GM12878 (cell line): ENCODE measurements around the gene C7orf33. TPM values are rescaled to one million over a fixed set of nuclear protein-coding genes. Genes with fewer than 3 reads are reported as not detected.

Source experiments
- ATAC-seq: fragments of 200-7000 bp; cut with Tn5 transposase; 3 replicates; pipeline ENCODE4 v1.9.1; 2020; ENCODE audit warnings: mild to moderate bottlenecking, moderate library complexity
- BruUV-seq: library from RNA; stranded (reverse); fragments of 400-500 nt; replicated peaks from 2 replicates; lab custom pipeline; 2021; lab: Mats Ljungman, UMichigan
- CTCF ChIA-PET: fragments of 300-600 bp; sonication (Branson Sonifier 250); formaldehyde crosslinking; extraction: SDS; loops from one replicate; lab custom pipeline; 2021; ENCODE audit warnings: inconsistent platforms; lab: Yijun Ruan, JAX
- POLR2A ChIA-PET: fragments of 350-600 bp; formaldehyde crosslinking; extraction: SDS; loops from one replicate; lab custom pipeline; 2021; ENCODE audit warnings: inconsistent platforms; lab: Charles Lee
- RAD21 ChIA-PET: fragments of 300-600 bp; sonication (Branson Sonifier 250); formaldehyde crosslinking; loops from one replicate; lab custom pipeline; 2023; ENCODE audit warnings: antibody characterized with exemption; ENCODE audit not compliant: unreplicated experiment; lab: Charles Lee
- SMC1A ChIA-PET: fragments of 300-600 bp; sonication (Branson Sonifier 250); formaldehyde crosslinking; loops from one replicate; lab custom pipeline; 2023; ENCODE audit not compliant: unreplicated experiment, uncharacterized antibody; lab: Charles Lee
- DNase-seq: peaks from one replicate; pipeline ENCODE4 v3.0.0-alpha.2; 2011; ENCODE audit warnings: low read depth, low spot score
- FAIRE-seq: peaks from 3 replicates; lab custom pipeline; 2011; peaks lifted over from hg19 to GRCh38; lab: Jason Lieb, UNC
- H2AFZ ChIP-seq: 2 replicates; pipeline ENCODE4 v1.6.0; 2011; ENCODE audit warnings: low read depth, low read length, control low read depth; ENCODE audit not compliant: control insufficient read depth
- H3K27ac ChIP-seq: 2 replicates; pipeline ENCODE4 v1.5.1; 2011; ENCODE audit warnings: control low read depth; ENCODE audit not compliant: control insufficient read depth, insufficient read depth
- H3K27me3 ChIP-seq, 2 experiments: replicated peaks in 1 of 2; 2 replicates each; pipeline versions ENCODE4 v1.6.0 to v1.6.1; 2011; ENCODE audit warnings: low read length in 1 of 2; ENCODE audit not compliant: control insufficient read depth in 2 of 2, insufficient read depth in 2 of 2
- H3K36me3 ChIP-seq, 2 experiments: 2 replicates each; pipeline ENCODE4 v1.5.1; 2011; ENCODE audit warnings: low read length in 1 of 2; ENCODE audit not compliant: control insufficient read depth in 2 of 2, insufficient read depth in 2 of 2
- H3K4me1 ChIP-seq: 2 replicates; pipeline ENCODE4 v1.6.1; 2011; ENCODE audit warnings: mild to moderate bottlenecking, low read length, moderate library complexity, mixed read lengths; ENCODE audit not compliant: control insufficient read depth, insufficient read depth
- H3K4me2 ChIP-seq: 2 replicates; pipeline ENCODE4 v1.6.0; 2011; ENCODE audit warnings: control low read depth; ENCODE audit not compliant: control insufficient read depth, insufficient read depth
- H3K4me3 ChIP-seq: fragments of 200-600 bp; sonication (generic); 2 replicates; pipeline ENCODE4 v1.5.1; 2016
- H3K79me2 ChIP-seq: 2 replicates; pipeline ENCODE4 v1.6.0; 2011; ENCODE audit warnings: low read length; ENCODE audit not compliant: control insufficient read depth, insufficient read depth
- H3K9ac ChIP-seq: 2 replicates; pipeline ENCODE4 v1.8.0; 2011; ENCODE audit warnings: low read length, control low read depth, mixed read lengths; ENCODE audit not compliant: control insufficient read depth, insufficient read depth
- H3K9me3 ChIP-seq: replicated peaks from 3 replicates; pipeline ENCODE4 v1.5.1; 2011; ENCODE audit warnings: mild to moderate bottlenecking, low read length; ENCODE audit not compliant: control insufficient read depth, insufficient read depth
- H4K20me1 ChIP-seq: 2 replicates; pipeline ENCODE4 v1.6.0; 2011; ENCODE audit not compliant: control insufficient read depth, insufficient read depth
- CBFB ChIP-seq: IDR thresholded peaks from 2 replicates; pipeline ENCODE4 v1.6.1; 2016; ENCODE audit warnings: antibody characterized with exemption, low read depth
- IRF4 ChIP-seq: IDR thresholded peaks from 2 replicates; pipeline ENCODE4 v1.6.1; 2011; ENCODE audit warnings: low read depth, low read length
- JUND ChIP-seq: IDR thresholded peaks from 2 replicates; pipeline ENCODE4 v1.6.1; 2012; ENCODE audit warnings: low read depth, mild to moderate bottlenecking, low read length, improper control_type of control experiment, moderate library complexity
- NR2F1 ChIP-seq: fragments of 450-650 bp; conservative IDR thresholded peaks from 2 replicates; pipeline ENCODE4 v1.6.1; 2017; ENCODE audit warnings: mild to moderate bottlenecking
- SIX5 ChIP-seq: IDR thresholded peaks from 2 replicates; pipeline ENCODE4 v1.6.1; 2011; ENCODE audit warnings: mild to moderate bottlenecking, low read depth, low read length, moderate library complexity; ENCODE audit not compliant: severe bottlenecking
- TBL1XR1 ChIP-seq: IDR thresholded peaks from 2 replicates; pipeline ENCODE4 v1.6.1; 2012; ENCODE audit warnings: low read depth, low read length, improper control_type of control experiment
- TCF3 ChIP-seq: IDR thresholded peaks from 2 replicates; pipeline ENCODE4 v1.6.1; 2012; ENCODE audit warnings: low read depth, mild to moderate bottlenecking, low read length, borderline replicate concordance; ENCODE audit not compliant: insufficient read depth
- ZSCAN29 ChIP-seq: fragments of 450-650 bp; IDR thresholded peaks from 2 replicates; pipeline ENCODE4 v1.6.1; 2017; ENCODE audit warnings: mild to moderate bottlenecking, moderate library complexity
- WGBS: methylation state at CpG from one replicate; pipeline ENCODE4 v1.1.6; 2016; ENCODE audit warnings: low lambda C conversion rate; ENCODE audit not compliant: insufficient replicate concordance, insufficient coverage; ENCODE audit errors: missing lambda C conversion rate; 5-methylcytosine and 5-hydroxymethylcytosine counted together
- in situ Hi-C: fragments of 300-500 bp; cut with MboI; formaldehyde crosslinking; loops from 9 replicates; pipeline ENCODE4 v1.14.3; 2018; ENCODE audit warnings: mixed read lengths
- intact Hi-C: fragments of 100-400 bp; cut with micrococcal nuclease; formaldehyde crosslinking; loops from one replicate; pipeline ENCODE4 v1.14.2; 2022; ENCODE audit not compliant: unreplicated experiment
- polyA plus RNA-seq, 11 experiments: library from polyadenylated mRNA; depleted of rRNA in 4 of 11; unstranded in 6 of 11; stranded (reverse) in 5 of 11; fragments of >200 nt; fragmentation: Nextera tagmentation in 4 of 11; fragmentation: Illumina TruSeq in 1 of 11; extraction: Ambion mirVana in 4 of 11; extraction: Trizol in 1 of 11; gene quantifications; 1 replicate in 1 of 11; 2 replicates in 10 of 11; pipeline versions ENCODE4 v1.2.1 to v1.2.3, GENCODE V29; 2011 to 2016; ENCODE audit warnings: inconsistent platforms in 2 of 11, missing spikeins in 2 of 11, low read depth in 1 of 11
- total RNA-seq, 4 experiments: library from RNA; depleted of rRNA in 3 of 4; stranded (reverse); fragments of >200 nt in 3 of 4; fragmentation: Illumina TruSeq in 1 of 4; extraction: Trizol in 1 of 4; gene quantifications; 2 replicates each; pipeline versions ENCODE4 v1.2.1 to v1.2.3, GENCODE V29; 2013 to 2021

C7orf33 gene
- total and polyA plus RNA-seq, 10 of the 15 experiments (the other 5 are each of a cell fraction or from before 2014, with no cell fraction given): not detected

DNA sequence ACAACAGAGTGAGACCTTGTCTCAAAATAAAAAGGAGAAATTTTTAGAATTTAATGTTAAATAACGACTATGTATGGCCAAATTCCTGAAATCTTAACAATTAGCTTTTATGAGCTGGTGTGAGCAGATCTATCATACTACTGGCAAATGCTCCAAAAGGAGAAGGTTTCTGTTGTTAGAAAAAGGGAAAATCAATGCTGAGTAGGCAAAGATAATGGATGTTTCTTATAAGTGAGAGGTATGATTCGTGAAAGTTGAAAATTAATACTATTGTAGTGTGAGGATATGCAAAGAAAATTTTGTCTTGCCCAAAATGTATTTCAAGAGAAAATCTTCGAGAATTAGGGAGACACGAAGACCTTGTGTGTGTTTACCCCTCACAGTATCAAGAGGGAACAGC lies 67.4 kb downstream of the C7orf33 start:
- ChIA-PET SMC1A (no interaction called here), RAD21 (no interaction called here), POLR2A (no interaction called here), CTCF (no interaction called here)
- Histone ChIP-seq H3K27me3 (no peaks in the 10 kb centered on the region), H3K9me3 (no peaks in the 10 kb centered on the region), H3K27ac (no peak overlapping the region), H3K4me2 (no peak overlapping the region), H3K4me1 (no peaks in the 10 kb centered on the region), H4K20me1 (no peaks in the 10 kb centered on the region), H3K4me3 (no peak overlapping the region), H3K36me3 (no peaks in the 10 kb centered on the region), H3K79me2 (no peaks in the 10 kb centered on the region), H3K9ac (no peak overlapping the region), H2AFZ (no peak overlapping the region)
- in situ Hi-C loops (no loop called here), intact Hi-C loops (no loop called here)
- TF ChIP-seq ZSCAN29 (no peak), TCF3 (no peak), JUND (no peak), CBFB (no peak), IRF4 (no peak)
- WGBS: 11% methylated on average over 4 of the region's 4 CpGs
- FAIRE-seq: no peak
- DNase-seq: no peak
- no TSS peak for BruUV-seq
- no peak for ATAC-seq

DNA sequence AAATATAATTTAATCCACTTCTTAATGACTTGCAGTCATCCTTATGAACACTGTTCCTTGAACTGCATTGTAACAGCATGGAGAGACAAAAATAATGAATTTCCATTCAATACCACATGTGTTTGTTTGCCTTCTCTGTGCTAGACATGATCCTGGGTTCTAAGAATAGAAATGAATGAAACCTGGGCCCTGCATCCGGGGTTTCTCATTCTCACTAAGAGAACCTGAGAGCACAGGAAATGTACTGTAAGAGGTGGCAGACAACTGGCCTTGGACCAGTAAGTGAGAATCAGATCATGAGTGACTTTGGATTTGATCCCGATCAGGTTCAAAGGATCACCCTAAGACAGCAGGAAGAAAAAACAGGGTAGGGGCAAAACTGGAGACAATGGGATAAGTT lies 70.9 kb downstream of the C7orf33 start:
- no TSS peak for BruUV-seq
- ATAC-seq: no peak
- no peak overlapping the region for H3K9ac ChIP-seq
- no peaks in the 10 kb centered on the region for H3K4me1 ChIP-seq
- no peaks in the 10 kb centered on the region for H3K79me2 ChIP-seq
- no peak overlapping the region for H3K4me2 ChIP-seq
- no peak overlapping the region for H3K4me3 ChIP-seq
- TF ChIP-seq NR2F1 (no peak), SIX5 (no peak), TBL1XR1 (no peak)
- SMC1A ChIA-PET: no interaction called here
- intact Hi-C loops (no loop called here), in situ Hi-C loops (no loop called here)
- H3K9me3 ChIP-seq: no peaks in the 10 kb centered on the region
- RAD21 ChIA-PET: no interaction called here
- CTCF ChIA-PET: no interaction called here
- H3K27ac ChIP-seq: no peak overlapping the region
- H2AFZ ChIP-seq: no peak overlapping the region
- POLR2A ChIA-PET: no interaction called here
- FAIRE-seq: no peak
- H3K36me3 ChIP-seq: no peaks in the 10 kb centered on the region
- 71% methylated on average over 2 of the region's 2 CpGs for WGBS
- no peak for DNase-seq
- no peaks in the 10 kb centered on the region for H4K20me1 ChIP-seq
- H3K27me3 ChIP-seq: no peaks in the 10 kb centered on the region
